ENCODE data around the gene MX2. TPM values are rescaled to one million over a fixed set of nuclear protein-coding genes. Genes with fewer than 3 reads are reported as not detected.

MX2 gene
- total and polyA plus RNA-seq, 2 donors (not counting 3 experiments of a cell fraction or from before 2014, with no cell fraction given) = 0.01 TPM; not detected in 1

DNA sequence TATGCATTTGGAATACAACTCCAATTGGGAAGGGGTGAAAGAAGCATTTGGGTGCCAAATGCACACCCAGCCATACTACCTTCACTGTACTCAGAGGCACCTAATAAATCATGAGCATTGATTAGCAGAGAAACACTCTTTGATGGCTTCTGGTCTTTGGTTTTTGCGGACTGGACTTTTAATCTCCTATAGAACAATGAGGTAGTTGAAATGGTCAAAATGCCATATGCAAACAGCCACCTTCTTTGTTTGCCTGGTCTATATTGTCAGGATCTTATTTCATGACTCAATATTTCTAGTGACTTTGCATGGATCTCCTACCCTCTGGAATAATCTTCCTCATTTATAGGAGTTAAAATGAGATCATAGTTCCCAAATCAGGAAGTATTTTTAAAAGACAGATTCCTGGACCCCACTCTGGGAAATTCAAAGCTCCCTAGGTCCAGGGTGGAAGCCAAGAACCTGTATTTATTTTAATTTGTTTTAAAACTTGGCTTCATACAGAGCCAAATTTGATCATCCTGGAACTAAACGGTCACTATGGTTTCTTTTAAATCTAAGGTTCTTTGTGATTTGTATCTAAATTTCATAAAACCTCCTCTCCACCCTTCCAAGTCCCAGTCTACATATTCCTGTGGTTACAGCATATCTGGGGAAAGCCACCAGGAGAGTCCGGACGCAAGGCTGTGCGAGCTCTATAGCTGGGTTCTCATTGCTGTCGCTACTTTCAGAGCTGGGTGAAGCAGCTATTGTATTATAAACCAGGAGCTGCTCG lies 36.5 kb upstream of the MX2 start:
- POLR2A ChIA-PET = no interaction called here

More for the DNA sequence above, 36.5 kb upstream of the MX2 start:
- Histone ChIP-seq H3K4me3 (replicated peaks in 1 of 3; ENCODE audit: insufficient read depth in 1 of 3, low read depth in 1 of 3, low read length in 3 of 3) (no peak overlapping the region), H3K9me3 (replicated peaks; ENCODE audit: control insufficient read depth, insufficient read depth, low read length) (no peaks in the 10 kb centered on the region), H3K4me2 (ENCODE audit: insufficient read depth, low read length) (no peak overlapping the region), H2AFZ (ENCODE audit: low read depth, low read length) (no peak overlapping the region), H3K79me2 (ENCODE audit: control insufficient read depth, insufficient read depth, low read length) (no peaks in the 10 kb centered on the region), H3K27ac (ENCODE audit: insufficient read depth, low read depth, low read length) (no peak overlapping the region), H3K4me1 (ENCODE audit: control insufficient read depth, extremely low read depth, insufficient read depth, low read length) (no peaks in the 10 kb centered on the region), H3K9me1 (replicated peaks; ENCODE audit: control insufficient read depth, extremely low read depth, insufficient read depth, low read length) (no peaks in the 10 kb centered on the region), H4K20me1 (replicated peaks; ENCODE audit: control insufficient read depth, extremely low read depth, insufficient read depth, low read length) (no peaks in the 10 kb centered on the region), H3K9ac (replicated peaks; ENCODE audit: extremely low read depth, insufficient read depth, low read length) (no peak overlapping the region), H3K36me3 (ENCODE audit: control insufficient read depth in 2 of 2, extremely low read depth in 1 of 2, insufficient read depth in 2 of 2, low read length in 2 of 2) (no peaks in the 10 kb centered on the region), H3K27me3 (ENCODE audit: control insufficient read depth in 2 of 2, insufficient read depth in 2 of 2, low read length in 2 of 2) (no peaks in the 10 kb centered on the region)
- no TSS peak for BruUV-seq (replicated peaks)
- intact Hi-C loops (cut with micrococcal nuclease) = no loop called here
- dilution Hi-C loops (cut with MboI; ENCODE audit: extremely low pct_ligation_motif_present, low sequenced_read_pairs) = no loop called here
- DNase-seq (ENCODE audit: low read depth, low spot score) = no peak
- no peak for FAIRE-seq
- TF ChIP-seq FOS (IDR thresholded peaks at IDR 0.05; ENCODE audit: borderline replicate concordance, insufficient read depth, low read length) = no peak
- TF ChIP-seq POLR2AphosphoS5 (IDR thresholded peaks at IDR 0.05; ENCODE audit: insufficient read depth, low read depth, low read length) = no peak
- TF ChIP-seq POLR2A (IDR thresholded peaks at IDR 0.05; ENCODE audit: low read depth, low read length) = no peak
- TF ChIP-seq JUN (IDR thresholded peaks at IDR 0.05; ENCODE audit: borderline replicate concordance, insufficient read depth, insufficient read length, low read depth) = no peak
- no peak for TF ChIP-seq EZH2 (IDR thresholded peaks at IDR 0.05; ENCODE audit: borderline replicate concordance, low read depth, low read length, severe bottlenecking)
- TF ChIP-seq GATA2 (IDR thresholded peaks at IDR 0.05; ENCODE audit: insufficient read depth, insufficient read length, low read depth, low read length) = no peak
- TF ChIP-seq, protein P1, sequence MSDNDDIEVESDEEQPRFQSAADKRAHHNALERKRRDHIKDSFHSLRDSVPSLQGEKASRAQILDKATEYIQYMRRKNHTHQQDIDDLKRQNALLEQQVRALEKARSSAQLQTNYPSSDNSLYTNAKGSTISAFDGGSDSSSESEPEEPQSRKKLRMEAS (IDR thresholded peaks at IDR 0.05; ENCODE audit: insufficient read depth, insufficient read length) = no peak
- TF ChIP-seq MYC (IDR thresholded peaks at IDR 0.05; ENCODE audit: low read depth, low read length) = no peak
- TF ChIP-seq, protein P2, sequence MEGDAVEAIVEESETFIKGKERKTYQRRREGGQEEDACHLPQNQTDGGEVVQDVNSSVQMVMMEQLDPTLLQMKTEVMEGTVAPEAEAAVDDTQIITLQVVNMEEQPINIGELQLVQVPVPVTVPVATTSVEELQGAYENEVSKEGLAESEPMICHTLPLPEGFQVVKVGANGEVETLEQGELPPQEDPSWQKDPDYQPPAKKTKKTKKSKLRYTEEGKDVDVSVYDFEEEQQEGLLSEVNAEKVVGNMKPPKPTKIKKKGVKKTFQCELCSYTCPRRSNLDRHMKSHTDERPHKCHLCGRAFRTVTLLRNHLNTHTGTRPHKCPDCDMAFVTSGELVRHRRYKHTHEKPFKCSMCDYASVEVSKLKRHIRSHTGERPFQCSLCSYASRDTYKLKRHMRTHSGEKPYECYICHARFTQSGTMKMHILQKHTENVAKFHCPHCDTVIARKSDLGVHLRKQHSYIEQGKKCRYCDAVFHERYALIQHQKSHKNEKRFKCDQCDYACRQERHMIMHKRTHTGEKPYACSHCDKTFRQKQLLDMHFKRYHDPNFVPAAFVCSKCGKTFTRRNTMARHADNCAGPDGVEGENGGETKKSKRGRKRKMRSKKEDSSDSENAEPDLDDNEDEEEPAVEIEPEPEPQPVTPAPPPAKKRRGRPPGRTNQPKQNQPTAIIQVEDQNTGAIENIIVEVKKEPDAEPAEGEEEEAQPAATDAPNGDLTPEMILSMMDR (IDR thresholded peaks at IDR 0.05; ENCODE audit: extremely low read depth in 1 of 2, insufficient read depth in 1 of 2, low read depth in 1 of 2, low read length in 2 of 2) = no peak
- CTCF ChIA-PET = no interaction called here

Measured in endothelial cell of umbilical vein (primary cell).